ENCODE data around the gene STKLD1.

- no peak for TF ChIP-seq CTCF (tag by site-specific recombination; IDR thresholded peaks at IDR 0.05)
- no peak for TF ChIP-seq REST (tag by site-specific recombination; IDR thresholded peaks at IDR 0.05)
- no peak for TF ChIP-seq ZNF626 (tag by site-specific recombination; IDR thresholded peaks at IDR 0.05)
- TF ChIP-seq ZSCAN23 (tag by site-specific recombination; IDR thresholded peaks at IDR 0.05) = no peak
Observed at GRCh38 chr9:133454325-133454724, 78.2 kb downstream of the STKLD1 start.
